GM23338 (cell line): ENCODE results near the gene GPR39. TPM values are rescaled to one million over a fixed set of nuclear protein-coding genes. Genes with fewer than 3 reads are reported as not detected.

Source experiments
- ATAC-seq: fragments of 200-7000 bp; cut with Tn5 transposase; 3 replicates; pipeline ENCODE4 v1.9.1; 2020
- DNase-seq: peaks from one replicate; pipeline ENCODE4 v3.0.0-alpha.2; 2015; ENCODE audit warnings: low spot score
- H2AFZ ChIP-seq: fragments of 200-600 bp; sonication (generic); 2 replicates; pipeline ENCODE4 v1.8.0; 2016; ENCODE audit warnings: antibody characterized with exemption, mild to moderate bottlenecking, moderate library complexity
- H3F3A ChIP-seq: fragments of 200-600 bp; sonication (generic); replicated peaks from 2 replicates; pipeline ENCODE4 v1.8.0; 2017; ENCODE audit warnings: antibody characterized with exemption, mixed run types, low read depth
- H3K27ac ChIP-seq: fragments of 200-600 bp; sonication (generic); 2 replicates; pipeline ENCODE4 v1.6.1; 2016; ENCODE audit warnings: low read depth
- H3K27me3 ChIP-seq: fragments of 200-600 bp; sonication (generic); 2 replicates; pipeline ENCODE4 v1.8.0; 2016; ENCODE audit warnings: mild to moderate bottlenecking, mixed run types, moderate library complexity; ENCODE audit not compliant: insufficient read depth
- H3K36me3 ChIP-seq: fragments of 200-600 bp; sonication (generic); 2 replicates; pipeline ENCODE4 v1.8.0; 2016; ENCODE audit warnings: mild to moderate bottlenecking; ENCODE audit not compliant: insufficient read depth
- H3K4me1 ChIP-seq: fragments of 200-600 bp; sonication (generic); 2 replicates; pipeline ENCODE4 v1.8.0; 2016; ENCODE audit warnings: mild to moderate bottlenecking, moderate library complexity; ENCODE audit not compliant: insufficient read depth
- H3K4me2 ChIP-seq: fragments of 200-600 bp; sonication (generic); 2 replicates; pipeline ENCODE4 v1.7.1; 2017; ENCODE audit warnings: mixed run types
- H3K4me3 ChIP-seq: fragments of 200-600 bp; sonication (generic); 2 replicates; pipeline ENCODE4 v1.6.1; 2016; ENCODE audit warnings: mixed run types
- H3K79me2 ChIP-seq: fragments of 200-600 bp; sonication (generic); replicated peaks from 2 replicates; pipeline ENCODE4 v1.8.0; 2017; ENCODE audit warnings: mild to moderate bottlenecking; ENCODE audit not compliant: insufficient read depth
- H3K9me2 ChIP-seq: fragments of 200-600 bp; sonication (generic); 2 replicates; pipeline ENCODE4 v1.8.0; 2017; ENCODE audit not compliant: insufficient read depth
- H4K20me1 ChIP-seq: fragments of 200-600 bp; sonication (generic); replicated peaks from 2 replicates; pipeline ENCODE4 v1.8.0; 2017; ENCODE audit warnings: mild to moderate bottlenecking; ENCODE audit not compliant: insufficient read depth
- H3K27ac Mint-ChIP-seq: 2 replicates; pipeline ENCODE4 v1.8.0; 2020; ENCODE audit warnings: inconsistent platforms, mild to moderate bottlenecking, moderate library complexity, mixed read lengths
- H3K27me3 Mint-ChIP-seq: 3 replicates; pipeline ENCODE4 v1.8.0; 2022; ENCODE audit warnings: low read depth, mild to moderate bottlenecking, moderate library complexity, mixed read lengths, inconsistent platforms; ENCODE audit not compliant: insufficient read depth, poor library complexity
- H3K36me3 Mint-ChIP-seq: 3 replicates; pipeline ENCODE4 v1.8.0; 2021; ENCODE audit warnings: low read depth, mild to moderate bottlenecking, inconsistent platforms, moderate library complexity, mixed read lengths
- H3K4me1 Mint-ChIP-seq: 3 replicates; pipeline ENCODE4 v1.8.0; 2020; ENCODE audit warnings: mild to moderate bottlenecking, inconsistent platforms, mixed read lengths
- H3K4me3 Mint-ChIP-seq: 3 replicates; pipeline ENCODE4 v1.8.0; 2021; ENCODE audit warnings: moderate library complexity, mild to moderate bottlenecking, inconsistent platforms, mixed read lengths
- H3K9me3 Mint-ChIP-seq: 3 replicates; pipeline ENCODE4 v1.8.0; 2020; ENCODE audit warnings: moderate library complexity, mild to moderate bottlenecking, inconsistent platforms, mixed read lengths
- CREB1 ChIP-seq: fragments of 250-450 bp; sonication (Bioruptor Pico); IDR thresholded peaks from 2 replicates; pipeline ENCODE4 v1.5.0; 2020; ENCODE audit warnings: low read depth, mild to moderate bottlenecking, moderate library complexity
- EZH2 ChIP-seq: fragments of 200-600 bp; sonication (generic); IDR thresholded peaks from one replicate; pipeline ENCODE4 v1.8.0; 2017; ENCODE audit warnings: antibody characterized with exemption, mild to moderate bottlenecking, low read depth; ENCODE audit not compliant: unreplicated experiment
- EZH2phosphoT487 ChIP-seq: fragments of 200-600 bp; sonication (generic); IDR thresholded peaks from one replicate; pipeline ENCODE4 v1.8.1; 2018; ENCODE audit warnings: antibody characterized with exemption; ENCODE audit not compliant: unreplicated experiment
- JUNB ChIP-seq: IDR thresholded peaks from one replicate; pipeline ENCODE4 v1.6.1; 2016; ENCODE audit warnings: antibody characterized with exemption; ENCODE audit not compliant: unreplicated experiment
- NANOG ChIP-seq: IDR thresholded peaks from 2 replicates; pipeline ENCODE4 v1.6.1; 2016; ENCODE audit warnings: antibody characterized with exemption, borderline replicate concordance
- POLR2AphosphoS5 ChIP-seq: IDR thresholded peaks from 2 replicates; pipeline ENCODE4 v1.6.1; 2016; ENCODE audit warnings: antibody characterized with exemption, low read depth
- ZNF114 ChIP-seq: fragments of 250-450 bp; sonication (Bioruptor Pico); IDR thresholded peaks from 2 replicates; pipeline ENCODE4 v1.5.0; 2020; ENCODE audit warnings: mild to moderate bottlenecking, moderate library complexity
- polyA plus RNA-seq: library from polyadenylated mRNA; unstranded; fragments of >200 nt; fragmentation: Nextera tagmentation; extraction: Ambion mirVana; gene quantifications from 2 replicates; pipeline ENCODE4 v1.2.1, GENCODE V29; 2016
- total RNA-seq: library from RNA; depleted of rRNA; stranded (reverse); fragments of >200 nt; shearing (Covaris generic); gene quantifications from 2 replicates; pipeline ENCODE4 v1.2.3, GENCODE V29; 2014
- TF ChIP-seq, protein P1 (sequence below), 2 experiments: fragments of 200-600 bp in 1 of 2; sonication (generic) in 1 of 2; conservative IDR thresholded peaks; 2 replicates each; pipeline versions ENCODE4 v1.5.1 to v1.6.1; 2016 to 2017; ENCODE audit warnings: antibody characterized with exemption in 2 of 2, low read depth in 2 of 2, mild to moderate bottlenecking in 2 of 2, moderate library complexity in 1 of 2
- TF ChIP-seq, protein P2 (sequence below): fragments of 250-450 bp; sonication (Bioruptor Pico); IDR thresholded peaks from 2 replicates; pipeline ENCODE4 v1.5.0; 2020; ENCODE audit warnings: mild to moderate bottlenecking, moderate library complexity
- TF ChIP-seq, protein P3 (sequence below): IDR thresholded peaks from one replicate; pipeline ENCODE4 v1.6.1; 2018; ENCODE audit warnings: antibody characterized with exemption; ENCODE audit not compliant: unreplicated experiment
- TF ChIP-seq, protein P4 (sequence below): IDR thresholded peaks from 2 replicates; pipeline ENCODE4 v1.6.1; 2016; ENCODE audit warnings: antibody characterized with exemption

The GPR39 gene
- total and polyA plus RNA-seq, 2 experiments from 2014 or later = 0.55 to 1.9 TPM

DNA sequence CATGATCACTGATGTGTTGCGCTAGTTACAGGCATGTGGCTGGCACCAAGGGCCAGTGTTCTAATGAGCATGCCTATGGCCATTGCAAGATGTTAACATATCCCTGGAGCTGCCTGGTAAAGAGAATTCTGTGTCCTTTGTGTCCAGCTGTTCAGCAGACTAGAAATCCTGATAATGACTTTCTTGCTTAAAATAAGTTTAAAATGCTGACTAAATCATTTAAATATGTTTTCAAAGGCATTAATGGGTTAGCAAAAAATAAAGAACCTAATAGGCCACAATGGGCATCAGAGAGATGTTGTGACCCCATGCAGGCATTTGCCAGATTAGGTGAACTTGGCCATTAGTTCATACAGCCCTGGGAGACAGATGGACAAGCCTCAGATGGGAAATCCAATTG lies 67.5 kb downstream of the GPR39 start:
- Mint-ChIP-seq H3K27ac (no peak overlapping the region), H3K9me3 (0 out of 3 replicates have a peak, but pooled peaks cover 3% of the 10 kb centered on the region), H3K36me3 (no peaks in the 10 kb centered on the region), H3K4me3 (no peak overlapping the region), H3K4me1 (peaks cover 3% of the 10 kb centered on the region; the same call in 2 of the 3 replicates), H3K27me3 (peaks cover 6% of the 10 kb centered on the region)
- no peak overlapping the region for H3K4me2 ChIP-seq
- no peak overlapping the region for H2AFZ ChIP-seq
- H3K36me3 ChIP-seq = no peaks in the 10 kb centered on the region
- H3F3A ChIP-seq = no peaks in the 10 kb centered on the region
- ATAC-seq = no peak
- no peak for DNase-seq
- TF ChIP-seq JUNB (no peak), EZH2phosphoT487 (no peak), EZH2 (no peak), POLR2AphosphoS5 (no peak), NANOG (no peak), CREB1 (no peak), ZNF114 (no peak)
- TF ChIP-seq, protein P1, sequence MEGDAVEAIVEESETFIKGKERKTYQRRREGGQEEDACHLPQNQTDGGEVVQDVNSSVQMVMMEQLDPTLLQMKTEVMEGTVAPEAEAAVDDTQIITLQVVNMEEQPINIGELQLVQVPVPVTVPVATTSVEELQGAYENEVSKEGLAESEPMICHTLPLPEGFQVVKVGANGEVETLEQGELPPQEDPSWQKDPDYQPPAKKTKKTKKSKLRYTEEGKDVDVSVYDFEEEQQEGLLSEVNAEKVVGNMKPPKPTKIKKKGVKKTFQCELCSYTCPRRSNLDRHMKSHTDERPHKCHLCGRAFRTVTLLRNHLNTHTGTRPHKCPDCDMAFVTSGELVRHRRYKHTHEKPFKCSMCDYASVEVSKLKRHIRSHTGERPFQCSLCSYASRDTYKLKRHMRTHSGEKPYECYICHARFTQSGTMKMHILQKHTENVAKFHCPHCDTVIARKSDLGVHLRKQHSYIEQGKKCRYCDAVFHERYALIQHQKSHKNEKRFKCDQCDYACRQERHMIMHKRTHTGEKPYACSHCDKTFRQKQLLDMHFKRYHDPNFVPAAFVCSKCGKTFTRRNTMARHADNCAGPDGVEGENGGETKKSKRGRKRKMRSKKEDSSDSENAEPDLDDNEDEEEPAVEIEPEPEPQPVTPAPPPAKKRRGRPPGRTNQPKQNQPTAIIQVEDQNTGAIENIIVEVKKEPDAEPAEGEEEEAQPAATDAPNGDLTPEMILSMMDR (conservative IDR thresholded peaks at IDR 0.05; ENCODE audit: low read depth in 2 of 2) = no peak
- TF ChIP-seq, protein P2, sequence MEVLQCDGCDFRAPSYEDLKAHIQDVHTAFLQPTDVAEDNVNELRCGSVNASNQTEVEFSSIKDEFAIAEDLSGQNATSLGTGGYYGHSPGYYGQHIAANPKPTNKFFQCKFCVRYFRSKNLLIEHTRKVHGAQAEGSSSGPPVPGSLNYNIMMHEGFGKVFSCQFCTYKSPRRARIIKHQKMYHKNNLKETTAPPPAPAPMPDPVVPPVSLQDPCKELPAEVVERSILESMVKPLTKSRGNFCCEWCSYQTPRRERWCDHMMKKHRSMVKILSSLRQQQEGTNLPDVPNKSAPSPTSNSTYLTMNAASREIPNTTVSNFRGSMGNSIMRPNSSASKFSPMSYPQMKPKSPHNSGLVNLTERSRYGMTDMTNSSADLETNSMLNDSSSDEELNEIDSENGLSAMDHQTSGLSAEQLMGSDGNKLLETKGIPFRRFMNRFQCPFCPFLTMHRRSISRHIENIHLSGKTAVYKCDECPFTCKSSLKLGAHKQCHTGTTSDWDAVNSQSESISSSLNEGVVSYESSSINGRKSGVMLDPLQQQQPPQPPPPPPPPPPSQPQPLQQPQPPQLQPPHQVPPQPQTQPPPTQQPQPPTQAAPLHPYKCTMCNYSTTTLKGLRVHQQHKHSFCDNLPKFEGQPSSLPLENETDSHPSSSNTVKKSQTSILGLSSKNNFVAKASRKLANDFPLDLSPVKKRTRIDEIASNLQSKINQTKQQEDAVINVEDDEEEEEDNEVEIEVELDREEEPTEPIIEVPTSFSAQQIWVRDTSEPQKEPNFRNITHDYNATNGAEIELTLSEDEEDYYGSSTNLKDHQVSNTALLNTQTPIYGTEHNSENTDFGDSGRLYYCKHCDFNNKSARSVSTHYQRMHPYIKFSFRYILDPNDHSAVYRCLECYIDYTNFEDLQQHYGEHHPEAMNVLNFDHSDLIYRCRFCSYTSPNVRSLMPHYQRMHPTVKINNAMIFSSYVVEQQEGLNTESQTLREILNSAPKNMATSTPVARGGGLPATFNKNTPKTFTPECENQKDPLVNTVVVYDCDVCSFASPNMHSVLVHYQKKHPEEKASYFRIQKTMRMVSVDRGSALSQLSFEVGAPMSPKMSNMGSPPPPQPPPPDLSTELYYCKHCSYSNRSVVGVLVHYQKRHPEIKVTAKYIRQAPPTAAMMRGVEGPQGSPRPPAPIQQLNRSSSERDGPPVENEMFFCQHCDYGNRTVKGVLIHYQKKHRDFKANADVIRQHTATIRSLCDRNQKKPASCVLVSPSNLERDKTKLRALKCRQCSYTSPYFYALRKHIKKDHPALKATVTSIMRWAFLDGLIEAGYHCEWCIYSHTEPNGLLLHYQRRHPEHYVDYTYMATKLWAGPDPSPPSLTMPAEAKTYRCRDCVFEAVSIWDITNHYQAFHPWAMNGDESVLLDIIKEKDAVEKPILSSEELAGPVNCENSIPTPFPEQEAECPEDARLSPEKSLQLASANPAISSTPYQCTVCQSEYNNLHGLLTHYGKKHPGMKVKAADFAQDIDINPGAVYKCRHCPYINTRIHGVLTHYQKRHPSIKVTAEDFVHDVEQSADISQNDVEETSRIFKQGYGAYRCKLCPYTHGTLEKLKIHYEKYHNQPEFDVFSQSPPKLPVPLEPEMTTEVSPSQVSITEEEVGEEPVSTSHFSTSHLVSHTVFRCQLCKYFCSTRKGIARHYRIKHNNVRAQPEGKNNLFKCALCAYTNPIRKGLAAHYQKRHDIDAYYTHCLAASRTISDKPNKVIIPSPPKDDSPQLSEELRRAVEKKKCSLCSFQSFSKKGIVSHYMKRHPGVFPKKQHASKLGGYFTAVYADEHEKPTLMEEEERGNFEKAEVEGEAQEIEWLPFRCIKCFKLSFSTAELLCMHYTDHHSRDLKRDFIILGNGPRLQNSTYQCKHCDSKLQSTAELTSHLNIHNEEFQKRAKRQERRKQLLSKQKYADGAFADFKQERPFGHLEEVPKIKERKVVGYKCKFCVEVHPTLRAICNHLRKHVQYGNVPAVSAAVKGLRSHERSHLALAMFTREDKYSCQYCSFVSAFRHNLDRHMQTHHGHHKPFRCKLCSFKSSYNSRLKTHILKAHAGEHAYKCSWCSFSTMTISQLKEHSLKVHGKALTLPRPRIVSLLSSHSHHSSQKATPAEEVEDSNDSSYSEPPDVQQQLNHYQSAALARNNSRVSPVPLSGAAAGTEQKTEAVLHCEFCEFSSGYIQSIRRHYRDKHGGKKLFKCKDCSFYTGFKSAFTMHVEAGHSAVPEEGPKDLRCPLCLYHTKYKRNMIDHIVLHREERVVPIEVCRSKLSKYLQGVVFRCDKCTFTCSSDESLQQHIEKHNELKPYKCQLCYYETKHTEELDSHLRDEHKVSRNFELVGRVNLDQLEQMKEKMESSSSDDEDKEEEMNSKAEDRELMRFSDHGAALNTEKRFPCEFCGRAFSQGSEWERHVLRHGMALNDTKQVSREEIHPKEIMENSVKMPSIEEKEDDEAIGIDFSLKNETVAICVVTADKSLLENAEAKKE (CRISPR knock-in tag) = no peak
- TF ChIP-seq, protein P3, sequence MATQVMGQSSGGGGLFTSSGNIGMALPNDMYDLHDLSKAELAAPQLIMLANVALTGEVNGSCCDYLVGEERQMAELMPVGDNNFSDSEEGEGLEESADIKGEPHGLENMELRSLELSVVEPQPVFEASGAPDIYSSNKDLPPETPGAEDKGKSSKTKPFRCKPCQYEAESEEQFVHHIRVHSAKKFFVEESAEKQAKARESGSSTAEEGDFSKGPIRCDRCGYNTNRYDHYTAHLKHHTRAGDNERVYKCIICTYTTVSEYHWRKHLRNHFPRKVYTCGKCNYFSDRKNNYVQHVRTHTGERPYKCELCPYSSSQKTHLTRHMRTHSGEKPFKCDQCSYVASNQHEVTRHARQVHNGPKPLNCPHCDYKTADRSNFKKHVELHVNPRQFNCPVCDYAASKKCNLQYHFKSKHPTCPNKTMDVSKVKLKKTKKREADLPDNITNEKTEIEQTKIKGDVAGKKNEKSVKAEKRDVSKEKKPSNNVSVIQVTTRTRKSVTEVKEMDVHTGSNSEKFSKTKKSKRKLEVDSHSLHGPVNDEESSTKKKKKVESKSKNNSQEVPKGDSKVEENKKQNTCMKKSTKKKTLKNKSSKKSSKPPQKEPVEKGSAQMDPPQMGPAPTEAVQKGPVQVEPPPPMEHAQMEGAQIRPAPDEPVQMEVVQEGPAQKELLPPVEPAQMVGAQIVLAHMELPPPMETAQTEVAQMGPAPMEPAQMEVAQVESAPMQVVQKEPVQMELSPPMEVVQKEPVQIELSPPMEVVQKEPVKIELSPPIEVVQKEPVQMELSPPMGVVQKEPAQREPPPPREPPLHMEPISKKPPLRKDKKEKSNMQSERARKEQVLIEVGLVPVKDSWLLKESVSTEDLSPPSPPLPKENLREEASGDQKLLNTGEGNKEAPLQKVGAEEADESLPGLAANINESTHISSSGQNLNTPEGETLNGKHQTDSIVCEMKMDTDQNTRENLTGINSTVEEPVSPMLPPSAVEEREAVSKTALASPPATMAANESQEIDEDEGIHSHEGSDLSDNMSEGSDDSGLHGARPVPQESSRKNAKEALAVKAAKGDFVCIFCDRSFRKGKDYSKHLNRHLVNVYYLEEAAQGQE = no peak
- TF ChIP-seq, protein P4, sequence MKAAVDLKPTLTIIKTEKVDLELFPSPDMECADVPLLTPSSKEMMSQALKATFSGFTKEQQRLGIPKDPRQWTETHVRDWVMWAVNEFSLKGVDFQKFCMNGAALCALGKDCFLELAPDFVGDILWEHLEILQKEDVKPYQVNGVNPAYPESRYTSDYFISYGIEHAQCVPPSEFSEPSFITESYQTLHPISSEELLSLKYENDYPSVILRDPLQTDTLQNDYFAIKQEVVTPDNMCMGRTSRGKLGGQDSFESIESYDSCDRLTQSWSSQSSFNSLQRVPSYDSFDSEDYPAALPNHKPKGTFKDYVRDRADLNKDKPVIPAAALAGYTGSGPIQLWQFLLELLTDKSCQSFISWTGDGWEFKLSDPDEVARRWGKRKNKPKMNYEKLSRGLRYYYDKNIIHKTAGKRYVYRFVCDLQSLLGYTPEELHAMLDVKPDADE = no peak
- no peaks in the 10 kb centered on the region for H3K79me2 ChIP-seq
- H3K4me1 ChIP-seq = no peaks in the 10 kb centered on the region
- H3K27ac ChIP-seq = no peak overlapping the region
- H3K9me2 ChIP-seq = peaks cover 11% of the 10 kb centered on the region
- no peaks in the 10 kb centered on the region; the same call in 1 of the 2 replicates for H4K20me1 ChIP-seq
- H3K4me3 ChIP-seq = no peak overlapping the region
- H3K27me3 ChIP-seq = no peaks in the 10 kb centered on the region
